Adrenal gland (tissue), 5 donors: ENCODE measurements around the gene PTGDR2.

ENCODE experiments used
- CTCF ChIP-seq, 6 experiments: fragments of 450-650 bp in 4 of 6; fragments of 200-600 bp in 2 of 6; sonication (generic) in 1 of 6; IDR thresholded peaks; 1 replicate in 5 of 6; 2 replicates in 1 of 6; pipeline versions ENCODE4 v1.5.1 to v1.8.0; 2016 to 2021; ENCODE audit warnings: antibody characterized with exemption in 6 of 6, mild to moderate bottlenecking in 2 of 6, moderate library complexity in 1 of 6
- POLR2A ChIP-seq, 2 donors: fragments of 450-650 bp; IDR thresholded peaks; one replicate each; pipeline ENCODE4 v1.6.1; 2017; ENCODE audit warnings: antibody characterized with exemption in 2 of 2, mild to moderate bottlenecking in 2 of 2, moderate library complexity in 1 of 2
- donor health status: DM: no; HTN: no; CAD: no.

GRCh38 chr11:60857378-60858232 is 1.9 kb upstream of the PTGDR2 start:
- TF ChIP-seq CTCF (IDR thresholded peaks at IDR 0.05) (no peak), POLR2A (IDR thresholded peaks at IDR 0.05) (no peak)
